Fibroblast of pulmonary artery (primary cell): ENCODE results near the gene KIRREL3.

Experiments used
- DNase-seq: peaks from one replicate; pipeline ENCODE4 v3.0.0-alpha.2; 2010; ENCODE audit warnings: low read depth
- H3K4me3 ChIP-seq: replicated peaks from 2 replicates; pipeline ENCODE4 v1.5.1; 2011; ENCODE audit warnings: low read depth, mild to moderate bottlenecking, control low read depth, low read length, moderate library complexity
- TF ChIP-seq, protein P1 (sequence below): IDR thresholded peaks from 2 replicates; pipeline ENCODE4 v1.5.1; 2011; ENCODE audit warnings: mild to moderate bottlenecking, control low read depth, low read length, inconsistent platforms; ENCODE audit errors: missing control alignments

KIRREL3 gene

GRCh38 chr11:126992065-126992803 lies 8.3 kb downstream of the KIRREL3 start:
- TF ChIP-seq, protein P1, sequence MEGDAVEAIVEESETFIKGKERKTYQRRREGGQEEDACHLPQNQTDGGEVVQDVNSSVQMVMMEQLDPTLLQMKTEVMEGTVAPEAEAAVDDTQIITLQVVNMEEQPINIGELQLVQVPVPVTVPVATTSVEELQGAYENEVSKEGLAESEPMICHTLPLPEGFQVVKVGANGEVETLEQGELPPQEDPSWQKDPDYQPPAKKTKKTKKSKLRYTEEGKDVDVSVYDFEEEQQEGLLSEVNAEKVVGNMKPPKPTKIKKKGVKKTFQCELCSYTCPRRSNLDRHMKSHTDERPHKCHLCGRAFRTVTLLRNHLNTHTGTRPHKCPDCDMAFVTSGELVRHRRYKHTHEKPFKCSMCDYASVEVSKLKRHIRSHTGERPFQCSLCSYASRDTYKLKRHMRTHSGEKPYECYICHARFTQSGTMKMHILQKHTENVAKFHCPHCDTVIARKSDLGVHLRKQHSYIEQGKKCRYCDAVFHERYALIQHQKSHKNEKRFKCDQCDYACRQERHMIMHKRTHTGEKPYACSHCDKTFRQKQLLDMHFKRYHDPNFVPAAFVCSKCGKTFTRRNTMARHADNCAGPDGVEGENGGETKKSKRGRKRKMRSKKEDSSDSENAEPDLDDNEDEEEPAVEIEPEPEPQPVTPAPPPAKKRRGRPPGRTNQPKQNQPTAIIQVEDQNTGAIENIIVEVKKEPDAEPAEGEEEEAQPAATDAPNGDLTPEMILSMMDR = no peak
- DNase-seq = peak; percentile 87
- H3K4me3 ChIP-seq = no peak overlapping the region

DNA sequence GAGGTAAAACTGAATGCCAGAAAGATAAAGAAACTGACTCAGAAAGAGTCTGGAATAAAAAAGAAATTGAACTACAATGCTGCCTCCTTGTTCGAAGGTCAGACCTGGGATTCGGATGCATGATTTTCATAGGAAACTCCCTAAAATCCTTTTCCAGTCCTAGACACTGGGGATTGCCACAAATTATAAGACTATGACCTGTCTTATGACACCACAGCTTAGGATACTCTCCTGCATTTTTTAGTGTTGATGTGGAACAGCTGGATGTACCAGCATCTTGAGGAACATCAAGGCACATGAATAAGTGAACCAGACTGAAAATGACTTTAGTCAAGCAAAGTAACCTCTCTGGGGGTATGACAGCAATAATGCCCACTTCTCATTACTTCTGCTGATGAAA lies 9.0 kb downstream of the KIRREL3 start:
- no peak overlapping the region for H3K4me3 ChIP-seq
- peak; percentile 17 for DNase-seq
- TF ChIP-seq, protein P1 = no peak

GRCh38 chr11:126990716-126991480 lies 9.7 kb downstream of the KIRREL3 start:
- DNase-seq = peak; percentile 6

DNA sequence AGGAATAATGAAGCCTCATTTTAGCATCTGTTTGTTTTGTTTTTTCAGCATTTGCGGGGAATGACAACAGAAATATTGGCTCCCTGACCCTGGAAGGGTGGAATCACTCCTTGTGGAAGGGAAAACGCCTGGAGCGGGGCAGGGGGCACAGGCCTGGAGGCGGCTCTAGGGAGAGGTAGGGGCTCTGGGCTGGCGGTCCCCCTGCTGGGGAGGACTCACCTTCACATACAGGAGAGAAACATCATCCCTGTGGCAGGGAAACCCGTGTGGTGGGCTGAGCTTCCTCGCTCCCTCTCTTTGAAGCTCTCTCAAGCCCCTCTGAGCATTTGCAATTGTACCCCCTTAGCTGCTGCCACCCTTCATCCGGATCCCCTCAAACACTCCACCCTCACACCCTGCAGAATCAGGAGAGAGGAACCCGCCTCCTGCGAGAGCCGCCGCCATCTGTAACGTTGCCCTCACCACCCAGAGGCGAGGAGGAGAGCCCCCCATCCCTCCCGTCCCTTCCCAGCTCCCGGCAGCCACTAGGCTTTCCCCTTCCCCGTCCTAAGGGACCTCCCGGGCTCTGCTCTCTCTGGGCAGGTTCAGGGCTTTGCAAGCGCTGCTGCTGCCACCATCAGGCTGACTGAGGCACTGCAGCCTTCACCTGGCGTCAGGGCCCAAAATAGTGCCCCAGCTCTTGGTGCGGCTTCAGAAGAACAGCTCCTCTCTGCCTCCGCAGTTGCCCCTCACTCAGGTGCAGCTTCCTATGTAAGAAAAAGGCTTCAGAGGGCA lies 10.4 kb downstream of the KIRREL3 start:
- peak; percentile 68 for DNase-seq
- H3K4me3 ChIP-seq = no peak overlapping the region
- TF ChIP-seq, protein P1 = peak; percentile 95

More at GRCh38 chr11:126990716-126991480, 9.7 kb downstream of the KIRREL3 start:
- TF ChIP-seq, protein P1 = no peak
- H3K4me3 ChIP-seq = no peak overlapping the region

GRCh38 chr11:126988655-126989054 lies 11.9 kb downstream of the KIRREL3 start:
- DNase-seq = no peak
- no peak overlapping the region for H3K4me3 ChIP-seq
- TF ChIP-seq, protein P1 = no peak

- no peak for DNase-seq
- TF ChIP-seq, protein P1 = no peak
- no peak overlapping the region for H3K4me3 ChIP-seq
These were observed 18.9 kb downstream of the KIRREL3 start for GRCh38 chr11:126981635-126982034.
